Measurements from ENCODE around the gene FNTB. TPM values are rescaled to one million over a fixed set of nuclear protein-coding genes. Genes with fewer than 3 reads are reported as not detected.

FNTB gene
- total and polyA plus RNA-seq, 9 donors = 11.7 to 22.9 (median 20.2) TPM

DNA sequence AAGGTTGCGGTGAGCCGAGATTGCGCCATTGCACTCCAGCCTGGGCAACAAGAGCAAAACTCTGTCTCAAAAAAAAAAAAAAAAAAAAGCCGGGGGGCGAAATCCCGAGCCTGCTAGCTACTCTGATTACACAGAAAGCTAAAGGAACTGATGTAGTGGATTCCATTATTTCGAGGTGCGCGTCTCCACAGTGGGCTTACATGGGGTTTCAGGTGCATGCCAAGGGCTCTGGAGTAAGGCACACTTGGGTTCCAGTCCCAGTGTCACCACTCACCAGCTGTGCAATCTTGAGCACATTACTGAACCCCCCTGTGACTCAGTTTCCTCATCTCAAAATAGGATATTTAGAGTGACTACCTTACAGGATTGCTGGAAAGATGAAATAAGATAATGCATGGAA, 12.9 kb upstream of the FNTB start:
- Histone ChIP-seq H3K4me3 (ENCODE audit: low read length) (no peak overlapping the region), H3K27me3 (ENCODE audit: control insufficient read depth, insufficient read depth, low read length) (peaks cover 5% of the 10 kb centered on the region), H3K36me3 (ENCODE audit: control insufficient read depth, insufficient read depth, low read length) (no peaks in the 10 kb centered on the region), H3K27ac (ENCODE audit: low read length) (no peak overlapping the region), H3K9me3 (replicated peaks; ENCODE audit: control insufficient read depth, low read depth, low read length) (no peaks in the 10 kb centered on the region), H3K4me1 (ENCODE audit: control insufficient read depth, insufficient read depth, low read length) (peaks cover 29% of the 10 kb centered on the region)
- 100% methylated on average over 3 of the region's 9 CpGs for WGBS (ENCODE audit: insufficient coverage)
- DNase-seq = no peak

DNA sequence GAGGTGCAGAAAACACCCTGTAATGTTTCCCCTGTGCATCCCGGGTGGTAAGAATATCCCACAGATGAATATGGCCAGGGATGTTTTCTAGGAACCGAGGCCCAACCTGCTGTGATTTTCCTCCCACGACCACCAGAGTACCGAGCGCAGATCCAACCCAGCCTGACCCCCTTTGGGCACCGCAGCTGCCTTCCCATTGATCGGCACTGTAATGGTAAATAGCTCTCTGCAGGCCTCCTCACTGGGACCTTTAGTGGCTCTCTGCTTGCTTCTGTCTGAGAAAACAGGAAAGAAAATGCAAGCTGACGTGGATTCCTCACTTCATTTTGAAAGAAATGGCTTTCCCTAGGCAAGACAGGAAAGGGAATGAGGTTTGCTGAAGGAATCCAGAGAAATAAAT, 12.1 kb upstream of the FNTB start:
- H3K4me1 ChIP-seq (ENCODE audit: control insufficient read depth, insufficient read depth, low read length) = peaks cover 23% of the 10 kb centered on the region
- H3K9me3 ChIP-seq (replicated peaks; ENCODE audit: control insufficient read depth, low read depth, low read length) = no peaks in the 10 kb centered on the region
- 43% methylated on average over 4 of the region's 8 CpGs for WGBS (ENCODE audit: insufficient coverage)
- H3K27me3 ChIP-seq (ENCODE audit: control insufficient read depth, insufficient read depth, low read length) = peaks cover 5% of the 10 kb centered on the region
- DNase-seq = no peak
- no peak overlapping the region for H3K4me3 ChIP-seq (ENCODE audit: low read length)
- no peak overlapping the region for H3K27ac ChIP-seq (ENCODE audit: low read length)
- H3K36me3 ChIP-seq (ENCODE audit: control insufficient read depth, insufficient read depth, low read length) = no peaks in the 10 kb centered on the region

DNA sequence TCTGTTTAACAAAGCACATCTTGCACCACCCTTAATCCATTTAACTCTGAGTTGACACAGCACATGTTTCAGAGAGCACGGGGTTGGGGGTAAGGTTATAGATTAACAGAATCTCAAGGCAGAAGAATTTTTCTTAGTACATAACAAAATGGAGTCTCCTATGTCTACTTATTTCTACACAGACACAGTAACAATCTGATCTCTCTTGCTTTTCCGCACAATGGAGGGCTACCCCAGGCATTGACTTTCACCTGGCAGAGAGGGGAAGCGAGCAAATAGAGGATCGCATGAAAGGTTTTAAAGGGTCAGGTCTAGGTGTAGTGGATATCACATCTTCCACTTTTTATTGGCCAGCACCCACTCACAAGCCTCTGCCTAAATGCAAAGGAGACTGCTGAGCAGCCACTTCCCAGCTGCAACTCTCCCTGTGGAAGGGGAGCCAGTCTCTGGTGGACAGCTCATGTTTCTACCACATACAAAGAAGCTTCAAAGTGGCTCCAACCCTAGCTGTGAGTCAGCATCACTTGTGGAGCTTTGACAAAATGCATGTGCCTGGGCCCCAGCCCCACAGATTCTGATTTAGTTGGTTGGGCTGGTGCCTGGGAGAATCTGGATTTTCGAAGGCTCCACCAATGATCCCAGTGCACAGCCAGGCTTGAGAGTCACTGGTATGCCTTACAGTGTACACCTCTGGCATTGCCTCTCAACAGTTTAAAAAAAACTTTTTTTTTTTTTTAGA, 7.2 kb upstream of the FNTB start:
- Histone ChIP-seq H3K27me3 (ENCODE audit: control insufficient read depth, insufficient read depth, low read length) (peaks cover 7% of the 10 kb centered on the region), H3K9me3 (replicated peaks; ENCODE audit: control insufficient read depth, low read depth, low read length) (no peaks in the 10 kb centered on the region), H3K36me3 (ENCODE audit: control insufficient read depth, insufficient read depth, low read length) (no peaks in the 10 kb centered on the region), H3K4me3 (ENCODE audit: low read length) (no peak overlapping the region), H3K4me1 (ENCODE audit: control insufficient read depth, insufficient read depth, low read length) (peaks cover 2% of the 10 kb centered on the region), H3K27ac (ENCODE audit: low read length) (no peak overlapping the region)
- DNase-seq = no peak
- WGBS (ENCODE audit: insufficient coverage) = 80% methylated on average over 1 of the region's 5 CpGs

DNA sequence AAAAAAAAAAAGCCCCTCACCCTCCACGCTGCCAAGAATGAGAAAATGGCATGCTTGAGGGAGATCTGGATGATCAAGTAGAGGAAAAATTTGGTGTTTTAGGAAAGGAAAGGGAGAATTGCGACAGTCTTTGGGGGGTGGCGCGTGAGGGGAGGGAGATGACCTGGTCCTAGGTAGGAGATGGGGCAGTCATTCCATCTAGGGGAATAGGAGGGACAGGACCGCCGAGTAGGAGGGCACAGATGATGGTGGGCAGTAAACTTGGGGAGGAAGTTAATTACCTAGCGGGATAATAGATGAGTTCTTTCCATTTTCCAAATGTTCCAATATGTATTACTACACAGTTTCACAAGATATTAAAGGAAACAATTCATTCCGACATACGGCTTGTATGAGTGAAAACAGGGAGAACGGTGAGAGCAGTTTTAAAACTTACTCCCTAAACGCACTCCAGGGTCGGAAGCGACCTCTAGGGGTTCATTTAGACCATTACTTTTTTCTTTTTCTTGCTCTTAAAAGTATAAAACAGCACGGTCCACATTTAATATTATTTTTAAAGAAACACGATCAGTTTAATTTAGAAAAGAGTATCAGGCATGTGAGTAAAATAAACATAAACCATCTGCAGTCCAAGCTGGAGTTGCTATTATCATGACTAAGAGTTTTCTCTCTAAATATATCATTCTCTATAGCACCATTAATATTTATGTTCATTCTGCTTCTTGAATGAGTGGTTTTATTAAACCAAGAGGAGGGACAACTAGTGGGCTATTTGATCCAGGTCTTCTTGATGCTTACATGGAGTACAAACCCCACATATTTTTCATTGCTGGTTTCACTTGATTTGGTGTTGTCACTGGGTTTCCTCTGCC, 3.0 kb upstream of the FNTB start:
- H3K9me3 ChIP-seq (replicated peaks; ENCODE audit: control insufficient read depth, low read depth, low read length) = no peaks in the 10 kb centered on the region
- H3K4me1 ChIP-seq (ENCODE audit: control insufficient read depth, insufficient read depth, low read length) = peaks cover 9% of the 10 kb centered on the region
- H3K27me3 ChIP-seq (ENCODE audit: control insufficient read depth, insufficient read depth, low read length) = peaks cover 2% of the 10 kb centered on the region
- no peaks in the 10 kb centered on the region for H3K36me3 ChIP-seq (ENCODE audit: control insufficient read depth, insufficient read depth, low read length)
- H3K4me3 ChIP-seq (ENCODE audit: low read length) = no peak overlapping the region
- 10% methylated on average over 5 of the region's 15 CpGs for WGBS (ENCODE audit: insufficient coverage)
- DNase-seq = peak; percentile 74
- no peak overlapping the region for H3K27ac ChIP-seq (ENCODE audit: low read length)

DNA sequence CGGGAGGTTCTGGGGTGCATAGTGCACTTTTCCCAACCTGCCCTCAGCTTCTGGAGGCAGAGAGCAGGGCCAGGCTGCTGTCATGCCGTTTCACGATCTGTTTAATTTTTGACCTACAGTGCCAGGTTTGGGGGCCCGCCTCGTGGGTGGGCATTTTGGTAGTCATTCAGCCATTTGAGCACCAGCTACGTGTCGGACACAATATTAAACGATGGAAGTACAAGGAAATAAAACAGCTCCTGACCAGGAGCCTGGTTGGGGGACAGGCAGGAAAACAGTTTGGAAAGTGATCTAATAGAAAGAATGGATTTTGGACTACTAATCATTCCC, 708 bp downstream of the FNTB start:
- Histone ChIP-seq H3K36me3 (ENCODE audit: control insufficient read depth, insufficient read depth, low read length) (no peaks in the 10 kb centered on the region), H3K4me1 (ENCODE audit: control insufficient read depth, insufficient read depth, low read length) (peaks cover 9% of the 10 kb centered on the region), H3K9me3 (replicated peaks; ENCODE audit: control insufficient read depth, low read depth, low read length) (no peaks in the 10 kb centered on the region), H3K4me3 (ENCODE audit: low read length) (peak overlapping the region; percentile 82), H3K27me3 (ENCODE audit: control insufficient read depth, insufficient read depth, low read length) (peaks cover 2% of the 10 kb centered on the region), H3K27ac (ENCODE audit: low read length) (peak overlapping the region; percentile 91)
- DNase-seq = no peak
- 0% methylated on average over 7 of the region's 8 CpGs for WGBS (ENCODE audit: insufficient coverage)

DNA sequence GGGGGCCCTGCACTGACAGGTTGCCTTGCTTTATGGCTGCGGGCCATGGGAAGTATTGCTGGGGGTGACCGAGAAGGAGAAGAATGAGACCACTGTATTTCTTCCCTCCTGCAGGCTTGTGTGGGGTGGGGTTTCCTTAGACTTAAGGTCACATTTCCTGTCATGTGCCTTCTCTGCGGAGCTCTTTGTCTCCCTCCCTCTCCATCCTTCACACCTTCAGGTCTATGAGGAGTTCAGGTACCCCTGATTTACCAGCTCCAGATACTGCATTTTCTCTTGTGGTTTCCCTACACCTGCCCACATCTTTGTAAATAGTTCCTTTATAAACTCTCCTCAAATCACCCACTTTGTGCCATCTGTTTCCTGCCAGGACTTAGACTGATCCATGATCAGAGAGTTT, 3.6 kb downstream of the FNTB start:
- Histone ChIP-seq H3K4me1 (ENCODE audit: control insufficient read depth, insufficient read depth, low read length) (peaks cover 7% of the 10 kb centered on the region), H3K9me3 (replicated peaks; ENCODE audit: control insufficient read depth, low read depth, low read length) (no peaks in the 10 kb centered on the region), H3K27me3 (ENCODE audit: control insufficient read depth, insufficient read depth, low read length) (no peaks in the 10 kb centered on the region), H3K4me3 (ENCODE audit: low read length) (no peak overlapping the region), H3K27ac (ENCODE audit: low read length) (no peak overlapping the region), H3K36me3 (ENCODE audit: control insufficient read depth, insufficient read depth, low read length) (no peaks in the 10 kb centered on the region)
- DNase-seq = no peak
- 57% methylated on average over 1 of the region's 3 CpGs for WGBS (ENCODE audit: insufficient coverage)

DNA sequence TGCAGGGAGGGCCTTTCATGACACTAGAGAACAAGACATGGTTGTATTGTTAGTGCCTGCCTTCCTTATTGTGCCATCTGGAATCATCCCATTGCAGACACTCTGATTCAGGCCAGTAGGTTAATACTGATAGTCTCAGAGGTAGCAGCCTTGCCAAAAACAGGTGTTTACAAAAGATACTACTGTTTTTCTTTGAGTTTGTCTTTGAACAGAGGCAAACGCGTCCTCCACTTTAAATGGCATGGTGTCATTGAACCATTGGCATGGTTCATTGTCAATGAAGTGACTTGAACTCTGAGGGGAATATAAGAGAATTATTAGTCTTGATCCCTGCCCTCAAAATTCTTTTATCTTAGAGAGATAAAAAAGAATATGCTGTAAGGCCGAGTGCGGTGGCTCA, 4.2 kb downstream of the FNTB start:
- no peaks in the 10 kb centered on the region for H3K36me3 ChIP-seq (ENCODE audit: control insufficient read depth, insufficient read depth, low read length)
- no peak overlapping the region for H3K4me3 ChIP-seq (ENCODE audit: low read length)
- H3K27ac ChIP-seq (ENCODE audit: low read length) = no peak overlapping the region
- H3K9me3 ChIP-seq (replicated peaks; ENCODE audit: control insufficient read depth, low read depth, low read length) = no peaks in the 10 kb centered on the region
- no peaks in the 10 kb centered on the region for H3K27me3 ChIP-seq (ENCODE audit: control insufficient read depth, insufficient read depth, low read length)
- DNase-seq = no peak
- peaks cover 7% of the 10 kb centered on the region for H3K4me1 ChIP-seq (ENCODE audit: control insufficient read depth, insufficient read depth, low read length)
- WGBS (ENCODE audit: insufficient coverage) = no CpG with 5 or more reads among the region's 4 CpGs

DNA sequence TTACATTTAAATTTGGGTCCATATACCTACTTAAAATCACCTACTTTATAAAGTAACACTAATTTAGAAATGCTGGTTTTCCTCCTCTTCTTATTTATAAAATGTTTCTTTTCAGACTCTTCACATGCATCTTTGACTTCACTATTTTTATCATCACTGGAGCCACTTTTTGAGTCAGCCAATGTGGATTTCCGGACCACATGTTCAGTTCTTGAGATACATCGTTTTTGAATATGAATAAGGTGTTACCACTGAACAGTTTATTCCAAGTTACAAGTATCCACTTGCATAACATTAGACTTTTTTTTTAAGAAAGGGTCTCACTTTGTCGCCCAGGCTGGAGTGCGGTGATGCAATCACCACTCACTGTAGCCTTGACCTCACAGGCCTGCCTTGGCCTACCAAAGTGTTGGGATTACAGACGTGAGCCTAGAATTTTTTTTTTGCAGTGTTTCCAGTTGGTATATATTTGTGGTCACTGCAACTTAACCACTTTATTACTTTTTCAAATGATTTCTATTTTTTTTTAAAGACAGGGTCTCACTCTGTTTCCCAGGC, 5.7 kb downstream of the FNTB start:
- H3K27me3 ChIP-seq (ENCODE audit: control insufficient read depth, insufficient read depth, low read length) = no peaks in the 10 kb centered on the region
- peaks cover 2% of the 10 kb centered on the region for H3K4me1 ChIP-seq (ENCODE audit: control insufficient read depth, insufficient read depth, low read length)
- H3K36me3 ChIP-seq (ENCODE audit: control insufficient read depth, insufficient read depth, low read length) = no peaks in the 10 kb centered on the region
- H3K9me3 ChIP-seq (replicated peaks; ENCODE audit: control insufficient read depth, low read depth, low read length) = no peaks in the 10 kb centered on the region
- no CpG with 5 or more reads among the region's 5 CpGs for WGBS (ENCODE audit: insufficient coverage)
- H3K4me3 ChIP-seq (ENCODE audit: low read length) = no peak overlapping the region
- DNase-seq = no peak
- H3K27ac ChIP-seq (ENCODE audit: low read length) = no peak overlapping the region

DNA sequence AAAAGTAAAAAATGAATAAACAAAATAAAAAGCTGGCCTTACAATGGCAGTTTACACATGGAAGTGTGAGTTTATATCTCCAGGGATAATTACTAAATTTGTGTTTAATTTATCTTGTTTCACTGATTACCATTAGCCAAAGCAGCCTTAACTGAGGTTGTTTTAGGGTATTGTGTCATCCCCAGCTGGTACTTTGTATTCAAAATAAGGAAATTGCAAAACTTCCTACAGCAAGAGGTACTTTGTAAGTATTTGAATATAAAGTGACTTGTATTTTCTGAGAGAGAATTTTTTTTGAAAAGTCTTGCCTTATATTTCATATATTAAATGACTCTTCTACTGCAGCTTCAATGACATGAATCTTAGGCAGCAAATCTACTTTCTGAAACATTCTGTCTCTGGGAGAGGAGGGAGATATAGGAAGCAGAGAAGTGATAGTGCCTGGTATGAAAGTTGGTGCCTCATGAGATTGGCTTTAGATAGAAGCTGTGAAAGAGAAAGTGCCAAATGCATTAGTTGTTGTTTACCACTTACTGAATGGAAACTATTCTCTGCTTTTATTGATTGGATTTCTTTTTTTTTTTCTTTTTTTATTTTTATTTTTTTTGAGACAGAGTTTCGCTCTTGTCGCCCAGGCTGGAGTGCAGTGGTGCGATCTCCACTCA, 6.7 kb downstream of the FNTB start:
- no peak overlapping the region for H3K27ac ChIP-seq (ENCODE audit: low read length)
- no peaks in the 10 kb centered on the region for H3K4me1 ChIP-seq (ENCODE audit: control insufficient read depth, insufficient read depth, low read length)
- no peak overlapping the region for H3K4me3 ChIP-seq (ENCODE audit: low read length)
- no peaks in the 10 kb centered on the region for H3K27me3 ChIP-seq (ENCODE audit: control insufficient read depth, insufficient read depth, low read length)
- 90% methylated on average over 3 of the region's 3 CpGs for WGBS (ENCODE audit: insufficient coverage)
- DNase-seq = no peak
- no peaks in the 10 kb centered on the region for H3K9me3 ChIP-seq (replicated peaks; ENCODE audit: control insufficient read depth, low read depth, low read length)
- no peaks in the 10 kb centered on the region for H3K36me3 ChIP-seq (ENCODE audit: control insufficient read depth, insufficient read depth, low read length)

DNA sequence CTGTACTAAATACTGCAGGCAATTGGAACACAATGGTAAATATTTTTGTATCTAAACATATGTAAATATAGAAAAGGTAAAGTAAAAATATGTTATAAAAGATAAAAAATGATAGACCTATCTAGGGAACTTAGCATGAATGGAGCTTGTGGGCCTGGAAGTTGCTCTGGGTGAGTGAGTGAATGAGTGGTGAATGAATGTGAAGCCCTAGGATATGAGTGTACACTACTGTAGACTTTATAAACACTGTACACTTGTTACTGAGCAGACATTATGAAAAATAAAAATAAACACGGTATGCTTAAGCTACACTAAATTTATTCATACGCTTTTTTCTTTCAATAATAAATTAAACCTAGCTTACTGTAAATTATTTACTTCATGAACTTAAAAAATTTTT, 7.8 kb downstream of the FNTB start:
- Histone ChIP-seq H3K4me1 (ENCODE audit: control insufficient read depth, insufficient read depth, low read length) (no peaks in the 10 kb centered on the region), H3K9me3 (replicated peaks; ENCODE audit: control insufficient read depth, low read depth, low read length) (no peaks in the 10 kb centered on the region), H3K27ac (ENCODE audit: low read length) (no peak overlapping the region), H3K36me3 (ENCODE audit: control insufficient read depth, insufficient read depth, low read length) (no peaks in the 10 kb centered on the region), H3K27me3 (ENCODE audit: control insufficient read depth, insufficient read depth, low read length) (no peaks in the 10 kb centered on the region), H3K4me3 (ENCODE audit: low read length) (no peak overlapping the region)
- no CpG with 5 or more reads among the region's 2 CpGs for WGBS (ENCODE audit: insufficient coverage)
- no peak for DNase-seq

All from muscle of leg (tissue), 11 donors.